HCT116 (cell line): ENCODE data around the gene SUGCT. TPM values are rescaled to one million over a fixed set of nuclear protein-coding genes. Genes with fewer than 3 reads are reported as not detected.
"Not testable (repeated sequence)": the region's sequence is repeated elsewhere in the genome, so short reads cannot be mapped to it uniquely, and the experiment has no call there.

ENCODE experiments used
- ATAC-seq: fragments of 200-7000 bp; cut with Tn5 transposase; 2 replicates; pipeline ENCODE4 v1.9.1; 2020; ENCODE audit warnings: mild to moderate bottlenecking, moderate library complexity
- BruUV-seq: library from RNA; stranded (reverse); fragments of 400-500 nt; replicated peaks from 2 replicates; lab custom pipeline; 2021; lab: Mats Ljungman, UMichigan
- CTCF ChIA-PET: fragments of 300-600 bp; sonication (Branson Sonifier 250); formaldehyde crosslinking; loops from one replicate; lab custom pipeline; 2021; ENCODE audit warnings: antibody characterized with exemption; lab: Charles Lee
- POLR2A ChIA-PET: fragments of 300-600, 350-600 bp; sonication (Branson Sonifier 250); formaldehyde crosslinking; loops from one replicate; lab custom pipeline; 2021; ENCODE audit warnings: antibody characterized with exemption; lab: Charles Lee
- RAD21 ChIA-PET, 2 experiments: fragments of 300-600 bp; sonication (Branson Sonifier 250); formaldehyde crosslinking; loops; one replicate each; lab custom pipeline; 2023; ENCODE audit warnings: low total read pairs in 2 of 2; ENCODE audit not compliant: uncharacterized antibody in 2 of 2, unreplicated experiment in 2 of 2, low non-redundant PET in 1 of 2; lab: Charles Lee
- DNase-seq: peaks from one replicate; pipeline ENCODE4 v3.0.0-alpha.2; 2010; ENCODE audit warnings: low read depth, low spot score
- H2AFZ ChIP-seq: fragments of 200-600 bp; shearing (Covaris generic), sonication (generic); 2 replicates; pipeline ENCODE4 v1.6.1; 2017; ENCODE audit warnings: low read depth, mixed run types, mixed read lengths, antibody characterized with exemption, low read length; ENCODE audit not compliant: poor library complexity, severe bottlenecking
- H3K27ac ChIP-seq: 2 replicates; pipeline ENCODE4 v1.5.1; 2012; ENCODE audit warnings: low read depth, low read length
- H3K27me3 ChIP-seq: fragments of 200-600 bp; sonication (generic); 2 replicates; pipeline ENCODE4 v1.6.1; 2016; ENCODE audit warnings: mixed run types, low read length, mixed read lengths; ENCODE audit not compliant: insufficient read depth
- H3K36me3 ChIP-seq, 2 experiments: fragments of 200-500 bp in 1 of 2; fragments of 200-600 bp in 1 of 2; sonication (Bioruptor generic) in 1 of 2; sonication (generic) in 1 of 2; 2 replicates each; pipeline versions ENCODE4 v1.5.1 to v1.6.1; 2014 to 2016; ENCODE audit warnings: low read length in 2 of 2, inconsistent platforms in 1 of 2, mixed read lengths in 1 of 2, mixed run types in 1 of 2; ENCODE audit not compliant: insufficient read depth in 2 of 2, control insufficient read depth in 1 of 2
- H3K4me1 ChIP-seq, 2 experiments: fragments of 200-600 bp in 1 of 2; sonication (generic) in 1 of 2; 2 replicates each; pipeline versions ENCODE4 v1.5.1 to v1.6.1; 2012 to 2017; ENCODE audit warnings: low read length in 2 of 2, inconsistent platforms in 1 of 2, mild to moderate bottlenecking in 1 of 2, mixed read lengths in 1 of 2, mixed run types in 1 of 2, moderate library complexity in 1 of 2; ENCODE audit not compliant: insufficient read depth in 2 of 2, control insufficient read depth in 1 of 2
- H3K4me2 ChIP-seq: fragments of 200-600 bp; sonication (generic); 2 replicates; pipeline ENCODE4 v1.6.1; 2017; ENCODE audit warnings: mixed run types, low read length, mixed read lengths
- H3K4me3 ChIP-seq, 2 experiments: fragments of 200-600 bp in 1 of 2; sonication (generic) in 1 of 2; replicated peaks in 1 of 2; 2 replicates each; pipeline ENCODE4 v1.5.1; 2011 to 2016; ENCODE audit warnings: low read length in 2 of 2, control low read depth in 1 of 2, low read depth in 1 of 2, mild to moderate bottlenecking in 1 of 2, mixed read lengths in 1 of 2, mixed run types in 1 of 2
- H3K79me2 ChIP-seq: fragments of 200-600 bp; sonication (generic); 2 replicates; pipeline ENCODE4 v1.6.1; 2017; ENCODE audit warnings: mild to moderate bottlenecking, mixed run types, low read length, moderate library complexity, mixed read lengths; ENCODE audit not compliant: insufficient read depth
- H3K9ac ChIP-seq: fragments of 200-600 bp; sonication (generic); 2 replicates; pipeline ENCODE4 v1.6.1; 2016; ENCODE audit warnings: low read length, mixed read lengths
- H3K9me2 ChIP-seq: fragments of 200-600 bp; sonication (generic), shearing (Covaris generic); 2 replicates; pipeline ENCODE4 v1.6.1; 2017; ENCODE audit warnings: mixed run types, mild to moderate bottlenecking, moderate library complexity; ENCODE audit not compliant: insufficient read depth
- H3K9me3 ChIP-seq, 2 experiments: fragments of 200-500 bp in 1 of 2; fragments of 200-600 bp in 1 of 2; sonication (Bioruptor generic) in 1 of 2; sonication (generic) in 1 of 2; 2 replicates each; pipeline ENCODE4 v1.6.1; 2014 to 2017; ENCODE audit warnings: low read length in 2 of 2, mixed read lengths in 2 of 2, inconsistent platforms in 1 of 2, low read depth in 1 of 2, mild to moderate bottlenecking in 1 of 2, mixed run types in 1 of 2, moderate library complexity in 1 of 2; ENCODE audit not compliant: control insufficient read depth in 1 of 2, insufficient read depth in 1 of 2
- H4K20me1 ChIP-seq: fragments of 200-600 bp; sonication (generic), shearing (Covaris generic); 2 replicates; pipeline ENCODE4 v1.6.1; 2017; ENCODE audit warnings: mixed run types, mild to moderate bottlenecking, moderate library complexity; ENCODE audit not compliant: insufficient read depth
- CBX3 ChIP-seq: IDR thresholded peaks from 2 replicates; pipeline ENCODE4 v1.6.1; 2012; ENCODE audit warnings: low read depth
- CEBPB ChIP-seq: IDR thresholded peaks from 2 replicates; pipeline ENCODE4 v1.6.1; 2012; ENCODE audit warnings: low read depth
- EZH2phosphoT487 ChIP-seq: fragments of 200-600 bp; IDR thresholded peaks from 2 replicates; pipeline ENCODE4 v1.6.1; 2018; ENCODE audit warnings: antibody characterized with exemption, borderline replicate concordance
- FOSL1 ChIP-seq: IDR thresholded peaks from 2 replicates; pipeline ENCODE4 v1.6.1; 2012; ENCODE audit warnings: low read depth
- POLR2A ChIP-seq: IDR thresholded peaks from 2 replicates; pipeline ENCODE4 v1.7.0; 2011; ENCODE audit warnings: borderline replicate concordance; ENCODE audit not compliant: insufficient read depth, insufficient read length; ENCODE audit errors: extremely low read depth
- POLR2AphosphoS5 ChIP-seq: IDR thresholded peaks from 2 replicates; pipeline ENCODE4 v1.6.1; 2011; ENCODE audit warnings: mild to moderate bottlenecking, low read depth, low read length, moderate library complexity
- RAD21 ChIP-seq: IDR thresholded peaks from 2 replicates; pipeline ENCODE4 v1.6.1; 2012; ENCODE audit warnings: low read depth, mild to moderate bottlenecking
- SP1 ChIP-seq: IDR thresholded peaks from 2 replicates; pipeline ENCODE4 v1.6.1; 2012; ENCODE audit warnings: low read depth
- SRF ChIP-seq: IDR thresholded peaks from 2 replicates; pipeline ENCODE4 v1.6.1; 2012; ENCODE audit warnings: low read depth
- YY1 ChIP-seq: IDR thresholded peaks from 2 replicates; pipeline ENCODE4 v1.6.1; 2011; ENCODE audit warnings: low read length, low read depth, moderate library complexity, mild to moderate bottlenecking; ENCODE audit not compliant: insufficient replicate concordance; ENCODE audit errors: extremely low read depth
- ZNF274 ChIP-seq: fragments of 200-500 bp; sonication (Bioruptor generic); IDR thresholded peaks from 2 replicates; pipeline ENCODE4 v1.6.1; 2014; ENCODE audit warnings: mild to moderate bottlenecking, low read depth, low read length, inconsistent platforms
- intact Hi-C: fragments of 100-400 bp; cut with micrococcal nuclease; formaldehyde crosslinking; loops from 2 replicates; pipeline ENCODE4 v1.10.0; 2022
- total RNA-seq: library from RNA; stranded (reverse); gene quantifications from one replicate; pipeline ENCODE4 v1.2.1, GENCODE V29; 2021; ENCODE audit not compliant: unreplicated experiment
- TF ChIP-seq, protein P1 (sequence below): IDR thresholded peaks from 2 replicates; pipeline ENCODE4 v1.6.1; 2012
- TF ChIP-seq, protein P2 (sequence below): IDR thresholded peaks from 2 replicates; pipeline ENCODE4 v1.6.1; 2012; ENCODE audit warnings: low read depth
- TF ChIP-seq, protein P3 (sequence below): IDR thresholded peaks from 2 replicates; pipeline ENCODE4 v1.6.1; 2011; ENCODE audit warnings: mild to moderate bottlenecking, low read length, moderate library complexity; ENCODE audit not compliant: insufficient replicate concordance; ENCODE audit errors: extremely low read depth

Gene SUGCT
- total RNA-seq, 1 experiment from 2014 or later, result 4.4 TPM

DNA sequence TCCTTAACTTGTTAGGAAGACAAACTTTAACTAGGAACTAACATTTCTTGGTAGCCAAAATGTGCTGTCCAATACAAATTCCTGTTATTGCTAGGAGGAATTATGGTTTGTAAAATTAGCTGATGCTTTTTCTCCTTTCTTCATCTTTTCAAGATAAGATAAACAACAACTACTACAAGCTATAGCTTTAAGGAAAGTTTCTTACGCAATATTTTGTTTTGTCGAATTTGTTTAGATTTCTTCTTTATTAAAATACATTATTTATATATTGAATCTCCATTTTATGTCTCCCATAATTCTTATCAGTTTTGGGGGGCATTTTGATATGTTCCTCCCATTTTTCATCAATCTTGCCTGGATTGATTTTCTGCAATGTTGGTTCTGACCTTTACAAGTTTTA, 277.5 kb downstream of the SUGCT start:
- H3K27ac ChIP-seq, result no peak overlapping the region
- CTCF ChIA-PET, result no interaction called here
- TF ChIP-seq ZNF274 (no peak), SP1 (no peak), EZH2phosphoT487 (no peak), POLR2AphosphoS5 (no peak), FOSL1 (no peak), RAD21 (no peak), YY1 (no peak), CBX3 (no peak), SRF (no peak), CEBPB (no peak), POLR2A (no peak)
- TF ChIP-seq, protein P1, sequence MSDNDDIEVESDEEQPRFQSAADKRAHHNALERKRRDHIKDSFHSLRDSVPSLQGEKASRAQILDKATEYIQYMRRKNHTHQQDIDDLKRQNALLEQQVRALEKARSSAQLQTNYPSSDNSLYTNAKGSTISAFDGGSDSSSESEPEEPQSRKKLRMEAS, result no peak
- TF ChIP-seq, protein P2, sequence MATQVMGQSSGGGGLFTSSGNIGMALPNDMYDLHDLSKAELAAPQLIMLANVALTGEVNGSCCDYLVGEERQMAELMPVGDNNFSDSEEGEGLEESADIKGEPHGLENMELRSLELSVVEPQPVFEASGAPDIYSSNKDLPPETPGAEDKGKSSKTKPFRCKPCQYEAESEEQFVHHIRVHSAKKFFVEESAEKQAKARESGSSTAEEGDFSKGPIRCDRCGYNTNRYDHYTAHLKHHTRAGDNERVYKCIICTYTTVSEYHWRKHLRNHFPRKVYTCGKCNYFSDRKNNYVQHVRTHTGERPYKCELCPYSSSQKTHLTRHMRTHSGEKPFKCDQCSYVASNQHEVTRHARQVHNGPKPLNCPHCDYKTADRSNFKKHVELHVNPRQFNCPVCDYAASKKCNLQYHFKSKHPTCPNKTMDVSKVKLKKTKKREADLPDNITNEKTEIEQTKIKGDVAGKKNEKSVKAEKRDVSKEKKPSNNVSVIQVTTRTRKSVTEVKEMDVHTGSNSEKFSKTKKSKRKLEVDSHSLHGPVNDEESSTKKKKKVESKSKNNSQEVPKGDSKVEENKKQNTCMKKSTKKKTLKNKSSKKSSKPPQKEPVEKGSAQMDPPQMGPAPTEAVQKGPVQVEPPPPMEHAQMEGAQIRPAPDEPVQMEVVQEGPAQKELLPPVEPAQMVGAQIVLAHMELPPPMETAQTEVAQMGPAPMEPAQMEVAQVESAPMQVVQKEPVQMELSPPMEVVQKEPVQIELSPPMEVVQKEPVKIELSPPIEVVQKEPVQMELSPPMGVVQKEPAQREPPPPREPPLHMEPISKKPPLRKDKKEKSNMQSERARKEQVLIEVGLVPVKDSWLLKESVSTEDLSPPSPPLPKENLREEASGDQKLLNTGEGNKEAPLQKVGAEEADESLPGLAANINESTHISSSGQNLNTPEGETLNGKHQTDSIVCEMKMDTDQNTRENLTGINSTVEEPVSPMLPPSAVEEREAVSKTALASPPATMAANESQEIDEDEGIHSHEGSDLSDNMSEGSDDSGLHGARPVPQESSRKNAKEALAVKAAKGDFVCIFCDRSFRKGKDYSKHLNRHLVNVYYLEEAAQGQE, result no peak
- TF ChIP-seq, protein P3, sequence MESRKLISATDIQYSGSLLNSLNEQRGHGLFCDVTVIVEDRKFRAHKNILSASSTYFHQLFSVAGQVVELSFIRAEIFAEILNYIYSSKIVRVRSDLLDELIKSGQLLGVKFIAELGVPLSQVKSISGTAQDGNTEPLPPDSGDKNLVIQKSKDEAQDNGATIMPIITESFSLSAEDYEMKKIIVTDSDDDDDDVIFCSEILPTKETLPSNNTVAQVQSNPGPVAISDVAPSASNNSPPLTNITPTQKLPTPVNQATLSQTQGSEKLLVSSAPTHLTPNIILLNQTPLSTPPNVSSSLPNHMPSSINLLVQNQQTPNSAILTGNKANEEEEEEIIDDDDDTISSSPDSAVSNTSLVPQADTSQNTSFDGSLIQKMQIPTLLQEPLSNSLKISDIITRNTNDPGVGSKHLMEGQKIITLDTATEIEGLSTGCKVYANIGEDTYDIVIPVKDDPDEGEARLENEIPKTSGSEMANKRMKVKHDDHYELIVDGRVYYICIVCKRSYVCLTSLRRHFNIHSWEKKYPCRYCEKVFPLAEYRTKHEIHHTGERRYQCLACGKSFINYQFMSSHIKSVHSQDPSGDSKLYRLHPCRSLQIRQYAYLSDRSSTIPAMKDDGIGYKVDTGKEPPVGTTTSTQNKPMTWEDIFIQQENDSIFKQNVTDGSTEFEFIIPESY, result no peak
- no peak overlapping the region for H3K4me3 ChIP-seq
- no peaks in the 10 kb centered on the region for H3K79me2 ChIP-seq
- POLR2A ChIA-PET, result no interaction called here
- intact Hi-C loops, result no loop called here
- no peak overlapping the region for H3K9ac ChIP-seq
- no peaks in the 10 kb centered on the region for H3K9me2 ChIP-seq
- ATAC-seq (no peak), DNase-seq (no peak)
- BruUV-seq, result no TSS peak
- no peak overlapping the region for H2AFZ ChIP-seq
- H3K4me2 ChIP-seq, result no peak overlapping the region
- H3K36me3 ChIP-seq, result no peaks in the 10 kb centered on the region
- no peaks in the 10 kb centered on the region for H3K9me3 ChIP-seq
- H3K4me1 ChIP-seq, result no peaks in the 10 kb centered on the region
- no peaks in the 10 kb centered on the region for H3K27me3 ChIP-seq
- H4K20me1 ChIP-seq, result no peaks in the 10 kb centered on the region; the same call in 1 of the 2 replicates
- RAD21 ChIA-PET, result no interaction called here

DNA sequence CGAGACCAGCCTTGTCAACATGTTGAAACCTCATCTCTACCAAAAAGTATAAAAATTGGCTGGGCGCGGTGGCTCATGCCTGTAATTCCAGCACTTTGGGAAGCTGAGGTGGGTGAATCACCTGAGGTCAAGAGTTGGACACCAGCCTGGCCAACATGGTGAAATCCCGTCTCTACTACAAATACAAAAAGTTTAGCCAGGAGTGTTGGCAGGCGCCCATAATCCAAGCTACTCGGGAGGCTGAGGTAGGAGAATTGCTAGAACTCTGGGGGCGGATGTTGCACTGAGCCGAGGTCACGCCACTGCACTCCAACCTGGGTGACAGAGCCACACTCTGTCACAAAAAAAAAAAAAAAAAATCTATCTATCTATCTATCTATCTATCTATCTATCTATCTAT, 279.9 kb downstream of the SUGCT start:
- H3K9me2 ChIP-seq, BruUV-seq, H3K9ac ChIP-seq, RAD21 ChIA-PET, H3K4me1 ChIP-seq, H3K27ac ChIP-seq, POLR2A ChIA-PET, H3K4me2 ChIP-seq, CTCF ChIA-PET, H2AFZ ChIP-seq, intact Hi-C loops, H3K4me3 ChIP-seq, H3K27me3 ChIP-seq, ATAC-seq, H4K20me1 ChIP-seq, H3K79me2 ChIP-seq, DNase-seq, H3K36me3 ChIP-seq, H3K9me3 ChIP-seq: not testable (repeated sequence)
